DOHH2 (cell line): ENCODE data around the gene NFATC4.

Experiments used
- H3F3A ChIP-seq: fragments of 200-600 bp; sonication (generic), shearing (Covaris generic); 2 replicates; pipeline ENCODE4 v1.6.0; 2016; ENCODE audit warnings: antibody characterized with exemption, mild to moderate bottlenecking; ENCODE audit not compliant: control insufficient read depth, insufficient read depth
- H3K27ac ChIP-seq: fragments of 200-600 bp; sonication (generic); 2 replicates; pipeline ENCODE4 v1.5.1; 2014; ENCODE audit warnings: low read depth, mild to moderate bottlenecking, low read length, moderate library complexity
- H3K27me3 ChIP-seq: fragments of 200-600 bp; sonication (generic); 2 replicates; pipeline ENCODE4 v1.6.1; 2014; ENCODE audit warnings: mild to moderate bottlenecking, low read length, mixed read lengths; ENCODE audit not compliant: control insufficient read depth
- H3K36me3 ChIP-seq: fragments of 200-600 bp; sonication (generic); 2 replicates; pipeline ENCODE4 v1.6.1; 2014; ENCODE audit warnings: mild to moderate bottlenecking, low read length, moderate library complexity, mixed read lengths; ENCODE audit not compliant: control insufficient read depth
- H3K4me1 ChIP-seq: fragments of 200-600 bp; sonication (generic); 2 replicates; pipeline ENCODE4 v1.6.1; 2014; ENCODE audit warnings: mild to moderate bottlenecking, low read length, mixed read lengths; ENCODE audit not compliant: control insufficient read depth
- H3K4me2 ChIP-seq: fragments of 200-600 bp; sonication (generic); 2 replicates; pipeline ENCODE4 v1.6.0; 2014; ENCODE audit warnings: mild to moderate bottlenecking, low read length, moderate library complexity
- H3K4me3 ChIP-seq: fragments of 200-600 bp; sonication (generic); 2 replicates; pipeline ENCODE4 v1.5.1; 2014; ENCODE audit warnings: mild to moderate bottlenecking, low read length, mixed read lengths
- H3K79me2 ChIP-seq: fragments of 200-600 bp; sonication (generic); 2 replicates; pipeline ENCODE4 v1.6.1; 2014; ENCODE audit warnings: mild to moderate bottlenecking, low read length, mixed read lengths; ENCODE audit not compliant: control insufficient read depth
- H3K9me2 ChIP-seq: fragments of 200-600 bp; sonication (generic); replicated peaks from 2 replicates; pipeline ENCODE4 v1.6.1; 2014; ENCODE audit warnings: mild to moderate bottlenecking, low read length, mixed read lengths; ENCODE audit not compliant: control insufficient read depth
- H3K9me3 ChIP-seq: fragments of 200-600 bp; sonication (generic); 2 replicates; pipeline ENCODE4 v1.6.1; 2014; ENCODE audit warnings: antibody characterized with exemption, low read length, mixed read lengths; ENCODE audit not compliant: control insufficient read depth, insufficient read depth
- H4K20me1 ChIP-seq: fragments of 200-600 bp; sonication (generic); 2 replicates; pipeline ENCODE4 v1.6.0; 2014; ENCODE audit warnings: low read depth, mild to moderate bottlenecking, antibody characterized with exemption, low read length, moderate library complexity; ENCODE audit not compliant: control insufficient read depth, insufficient read depth
- EZH2phosphoT487 ChIP-seq: fragments of 200-600 bp; sonication (generic); IDR thresholded peaks from 2 replicates; pipeline ENCODE4 v1.6.1; 2017; ENCODE audit warnings: borderline replicate concordance, mild to moderate bottlenecking, antibody characterized with exemption, low read length, moderate library complexity, mixed read lengths
- TF ChIP-seq, protein P1 (sequence below): fragments of 200-600 bp; sonication (generic); IDR thresholded peaks from one replicate; pipeline ENCODE4 v1.5.1; 2014; ENCODE audit warnings: antibody characterized with exemption, mild to moderate bottlenecking, low read depth, low read length; ENCODE audit not compliant: poor library complexity, severe bottlenecking

Gene NFATC4

GRCh38 chr14:24399999-24400718, 32.2 kb downstream of the NFATC4 start:
- no peaks in the 10 kb centered on the region for H3K36me3 ChIP-seq
- peak overlapping the region; percentile 76; the same call in 1 of the 2 replicates for H3K4me2 ChIP-seq
- H3F3A ChIP-seq, result no peaks in the 10 kb centered on the region
- H4K20me1 ChIP-seq, result no peaks in the 10 kb centered on the region
- no peak for TF ChIP-seq EZH2phosphoT487
- TF ChIP-seq, protein P1, sequence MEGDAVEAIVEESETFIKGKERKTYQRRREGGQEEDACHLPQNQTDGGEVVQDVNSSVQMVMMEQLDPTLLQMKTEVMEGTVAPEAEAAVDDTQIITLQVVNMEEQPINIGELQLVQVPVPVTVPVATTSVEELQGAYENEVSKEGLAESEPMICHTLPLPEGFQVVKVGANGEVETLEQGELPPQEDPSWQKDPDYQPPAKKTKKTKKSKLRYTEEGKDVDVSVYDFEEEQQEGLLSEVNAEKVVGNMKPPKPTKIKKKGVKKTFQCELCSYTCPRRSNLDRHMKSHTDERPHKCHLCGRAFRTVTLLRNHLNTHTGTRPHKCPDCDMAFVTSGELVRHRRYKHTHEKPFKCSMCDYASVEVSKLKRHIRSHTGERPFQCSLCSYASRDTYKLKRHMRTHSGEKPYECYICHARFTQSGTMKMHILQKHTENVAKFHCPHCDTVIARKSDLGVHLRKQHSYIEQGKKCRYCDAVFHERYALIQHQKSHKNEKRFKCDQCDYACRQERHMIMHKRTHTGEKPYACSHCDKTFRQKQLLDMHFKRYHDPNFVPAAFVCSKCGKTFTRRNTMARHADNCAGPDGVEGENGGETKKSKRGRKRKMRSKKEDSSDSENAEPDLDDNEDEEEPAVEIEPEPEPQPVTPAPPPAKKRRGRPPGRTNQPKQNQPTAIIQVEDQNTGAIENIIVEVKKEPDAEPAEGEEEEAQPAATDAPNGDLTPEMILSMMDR, result no peak
- H3K27me3 ChIP-seq, result peaks cover 23% of the 10 kb centered on the region
- no peak overlapping the region for H3K27ac ChIP-seq
- no peaks in the 10 kb centered on the region for H3K79me2 ChIP-seq
- H3K4me3 ChIP-seq, result no peak overlapping the region
- H3K4me1 ChIP-seq, result peaks cover 14% of the 10 kb centered on the region
- no peaks in the 10 kb centered on the region for H3K9me2 ChIP-seq
- H3K9me3 ChIP-seq, result no peaks in the 10 kb centered on the region

DNA sequence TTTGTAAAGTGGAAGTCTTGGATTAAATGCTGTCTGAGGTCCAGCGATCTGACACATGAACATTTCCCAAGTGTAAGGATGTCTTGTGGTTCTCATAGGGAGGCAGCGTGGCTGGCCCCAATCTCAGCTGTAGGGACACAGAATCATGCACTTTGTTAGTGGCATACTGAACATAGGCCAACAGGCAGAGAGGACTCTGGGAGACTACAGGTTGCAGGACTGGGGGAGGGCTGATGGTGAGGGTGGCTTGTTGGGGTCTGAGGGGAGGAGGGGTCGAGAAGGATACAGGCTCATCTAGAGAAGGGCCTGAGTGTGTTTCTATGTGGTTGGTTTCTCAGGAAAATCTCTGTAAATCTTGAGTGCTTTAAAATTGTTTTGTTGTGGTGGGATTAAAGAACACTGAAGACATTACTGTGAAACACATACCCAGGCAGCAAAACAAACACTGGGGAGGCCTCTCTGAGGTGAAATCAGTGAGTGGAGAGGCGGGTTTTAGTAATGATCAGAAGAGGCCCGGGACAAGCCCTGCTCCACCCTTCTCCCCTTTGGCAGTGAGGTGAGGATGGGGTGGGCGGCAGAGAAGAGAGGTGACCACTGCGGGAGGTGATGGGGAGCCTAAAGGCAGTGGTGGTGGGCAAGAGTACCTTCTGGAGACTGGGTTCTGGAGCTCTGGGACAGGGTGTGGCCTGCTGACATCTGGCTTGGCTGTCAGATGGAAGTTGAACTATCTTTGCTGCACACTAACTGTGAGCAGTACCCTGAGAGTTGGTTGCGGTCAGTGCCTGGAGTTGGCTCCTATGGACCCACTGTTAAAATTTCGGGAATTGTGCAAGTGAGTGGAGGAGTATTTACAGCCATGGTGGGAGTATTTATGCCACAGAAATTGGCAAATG, 34.1 kb downstream of the NFATC4 start:
- Histone ChIP-seq H3F3A (no peaks in the 10 kb centered on the region), H4K20me1 (no peaks in the 10 kb centered on the region), H3K79me2 (no peaks in the 10 kb centered on the region), H3K4me3 (no peak overlapping the region), H3K9me2 (no peaks in the 10 kb centered on the region), H3K9me3 (no peaks in the 10 kb centered on the region), H3K27me3 (peaks cover 30% of the 10 kb centered on the region), H3K27ac (no peak overlapping the region), H3K4me2 (no peak overlapping the region), H3K4me1 (peaks cover 14% of the 10 kb centered on the region), H3K36me3 (no peaks in the 10 kb centered on the region)
- no peak for TF ChIP-seq EZH2phosphoT487
- TF ChIP-seq, protein P1, result no peak

- H3K27ac ChIP-seq, result no peak overlapping the region
- no peak overlapping the region for H3K4me3 ChIP-seq
- H3K36me3 ChIP-seq, result no peaks in the 10 kb centered on the region
- H3K9me2 ChIP-seq, result no peaks in the 10 kb centered on the region
- H3F3A ChIP-seq, result no peaks in the 10 kb centered on the region
- TF ChIP-seq EZH2phosphoT487, result no peak
- TF ChIP-seq, protein P1, result no peak
- H3K4me1 ChIP-seq, result peaks cover 11% of the 10 kb centered on the region
- no peak overlapping the region for H3K4me2 ChIP-seq
- H3K79me2 ChIP-seq, result no peaks in the 10 kb centered on the region
- H4K20me1 ChIP-seq, result no peaks in the 10 kb centered on the region
- peaks cover 30% of the 10 kb centered on the region for H3K27me3 ChIP-seq
- H3K9me3 ChIP-seq, result no peaks in the 10 kb centered on the region
Measured at GRCh38 chr14:24403294-24403998, 35.5 kb downstream of the NFATC4 start.
